GM23248 (cell line): Measurements from ENCODE around the gene NHERF2.

Experiments
- EZH2 ChIP-seq: fragments of 200-600 bp; sonication (generic); IDR thresholded peaks from 2 replicates; pipeline ENCODE4 v1.6.1; 2018; ENCODE audit warnings: antibody characterized with exemption, mild to moderate bottlenecking; ENCODE audit not compliant: insufficient read depth, poor library complexity, severe bottlenecking
- EZH2phosphoT487 ChIP-seq: fragments of 200-600 bp; sonication (generic); IDR thresholded peaks from 2 replicates; pipeline ENCODE4 v1.6.1; 2018; ENCODE audit warnings: antibody characterized with exemption, moderate library complexity, mild to moderate bottlenecking, low read depth; ENCODE audit not compliant: insufficient read depth

DNA sequence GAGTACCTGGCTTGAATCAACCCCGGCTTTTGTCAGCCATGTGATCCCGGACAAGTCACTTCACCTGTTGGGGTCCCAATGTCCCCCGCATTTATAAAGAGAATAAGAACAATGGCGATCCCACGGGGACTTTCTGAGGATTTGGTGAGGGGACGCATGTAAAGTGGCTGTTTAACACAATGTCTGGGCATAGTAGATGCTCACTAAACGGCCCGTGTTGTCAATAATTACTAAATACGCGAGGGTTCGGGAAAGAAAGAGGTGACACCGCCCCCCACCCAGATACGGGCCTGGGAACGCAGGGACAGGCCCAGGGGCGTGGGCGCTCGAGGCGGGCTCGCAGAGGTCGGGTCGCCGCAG, 35.1 kb upstream of the NHERF2 start:
- TF ChIP-seq EZH2 (peak; percentile 40), EZH2phosphoT487 (no peak)
